HG03571 (cell line): ENCODE results near the gene THBS1.

Source experiments
- ATAC-seq: cut with Tn5 transposase; IDR thresholded peaks from one replicate; pipeline ENCODE4 v1.9.1; 2021; ENCODE audit not compliant: unreplicated experiment

THBS1 gene

GRCh38 chr15:39627451-39628143 is 46.7 kb downstream of the THBS1 start:
- no peak for ATAC-seq

DNA sequence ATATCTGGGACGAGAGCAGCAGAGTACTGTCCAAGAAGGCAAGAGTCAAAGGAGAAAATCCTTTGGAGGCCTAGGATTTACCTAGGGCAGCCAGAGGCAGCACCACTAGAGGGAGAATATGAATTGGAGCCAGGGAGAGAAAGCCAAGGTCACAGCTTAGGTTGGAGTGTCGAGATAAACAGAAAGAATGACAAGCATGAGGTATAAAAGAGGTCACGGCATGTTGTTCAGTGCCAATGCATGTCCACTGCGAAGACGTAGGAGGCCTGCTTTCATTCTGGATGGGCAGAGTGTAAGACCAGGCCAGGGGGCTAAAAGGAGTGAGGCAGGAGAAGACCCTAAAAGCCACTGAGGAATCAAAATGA is 47.2 kb downstream of the THBS1 start:
- ATAC-seq, result no peak

- ATAC-seq, result no peak
These were observed 47.8 kb downstream of the THBS1 start for GRCh38 chr15:39628546-39629257.

DNA sequence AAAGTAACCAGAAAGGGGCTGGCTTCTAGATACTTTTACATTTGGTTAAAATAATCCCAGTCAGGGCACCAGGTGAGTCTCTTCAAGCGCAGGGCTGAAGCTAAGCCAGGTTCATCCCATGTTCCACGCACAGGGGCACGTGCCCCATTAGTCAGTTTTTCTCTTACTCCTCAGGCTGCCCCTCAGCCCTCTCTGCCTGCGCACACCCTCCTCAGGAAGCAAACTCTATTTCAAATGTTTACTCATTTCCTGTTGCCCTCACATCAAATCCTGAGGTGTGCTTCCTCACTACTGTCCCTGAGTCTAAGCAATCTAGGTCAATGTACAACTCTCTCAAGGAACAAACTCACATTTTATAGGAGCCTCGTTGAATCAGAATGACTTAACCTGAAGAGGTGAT is 48.5 kb downstream of the THBS1 start:
- ATAC-seq, result no peak

DNA sequence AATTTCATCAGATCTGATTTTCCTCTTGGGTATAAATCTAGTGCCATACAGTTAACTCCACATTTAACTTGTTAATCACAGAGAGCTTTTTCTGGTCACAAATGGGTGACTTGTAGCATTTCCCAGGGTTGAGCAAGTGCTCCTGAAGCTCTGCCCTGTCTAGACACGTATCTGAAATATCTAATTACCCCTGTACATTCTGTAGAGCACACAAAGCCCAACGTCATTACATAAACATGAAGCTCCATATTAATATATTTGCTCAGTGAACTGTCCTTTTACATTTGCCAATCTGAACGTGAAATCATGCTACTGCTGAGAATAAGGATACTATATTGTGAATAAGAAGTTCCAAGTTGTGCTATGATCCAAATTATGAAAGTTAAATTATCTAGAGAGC is 49.0 kb downstream of the THBS1 start:
- ATAC-seq, result no peak

DNA sequence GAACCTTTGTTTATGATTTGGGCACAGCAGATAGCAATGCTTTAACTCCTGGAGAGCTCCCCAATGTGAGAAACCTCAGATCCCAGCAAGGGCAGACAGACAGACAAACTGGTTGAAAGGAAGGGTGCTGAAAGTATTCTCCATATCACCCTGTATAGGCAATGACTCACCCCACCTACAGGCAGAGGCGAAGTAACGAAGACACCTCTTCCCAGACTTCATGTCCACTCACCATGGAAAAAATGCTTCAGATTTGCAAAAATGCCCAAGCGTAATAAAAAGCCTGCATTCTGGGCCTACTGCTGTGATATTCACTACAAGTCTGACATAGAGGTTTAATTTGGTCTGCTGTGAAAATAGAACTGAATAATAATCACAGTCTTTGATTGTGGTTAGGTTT is 50.5 kb downstream of the THBS1 start:
- ATAC-seq, result no peak

DNA sequence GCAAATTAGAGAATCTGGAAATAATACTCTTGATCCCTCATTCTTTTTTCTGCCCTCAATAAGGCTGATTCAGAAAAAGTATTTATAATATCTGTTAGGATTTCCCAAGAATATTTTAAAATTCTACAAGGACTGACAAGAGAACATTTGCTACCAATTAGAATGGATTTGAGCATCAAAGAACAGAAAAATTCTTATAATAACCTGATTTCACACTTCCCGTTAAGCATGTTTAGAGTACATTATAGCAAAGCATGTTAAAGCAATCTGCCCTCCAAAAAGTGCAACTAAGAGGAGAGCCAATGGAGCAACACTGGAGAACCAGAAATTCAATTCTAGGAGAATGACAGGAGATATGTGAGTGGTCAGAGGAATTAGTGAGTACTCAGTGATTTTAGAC is 57.2 kb downstream of the THBS1 start:
- no peak for ATAC-seq

DNA sequence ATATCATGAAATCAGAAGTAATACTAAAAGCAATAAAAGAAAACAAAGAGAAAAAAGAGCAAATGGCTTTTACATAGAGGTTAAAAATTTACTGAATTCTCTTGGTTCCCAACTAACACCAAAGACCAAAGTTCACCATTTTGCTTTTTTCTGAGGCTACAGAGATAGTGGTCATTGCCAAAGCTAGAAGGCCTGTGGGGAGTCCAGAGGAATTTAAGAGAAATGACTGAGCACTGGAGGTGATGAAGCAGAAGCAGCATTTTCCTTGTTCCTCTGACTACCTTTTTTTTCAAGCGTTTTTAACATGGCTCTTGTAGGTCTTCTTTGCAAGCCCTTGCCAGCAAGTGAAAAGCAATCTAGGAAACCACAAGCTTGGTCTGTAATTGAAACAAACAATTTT is 58.2 kb downstream of the THBS1 start:
- ATAC-seq, result no peak

DNA sequence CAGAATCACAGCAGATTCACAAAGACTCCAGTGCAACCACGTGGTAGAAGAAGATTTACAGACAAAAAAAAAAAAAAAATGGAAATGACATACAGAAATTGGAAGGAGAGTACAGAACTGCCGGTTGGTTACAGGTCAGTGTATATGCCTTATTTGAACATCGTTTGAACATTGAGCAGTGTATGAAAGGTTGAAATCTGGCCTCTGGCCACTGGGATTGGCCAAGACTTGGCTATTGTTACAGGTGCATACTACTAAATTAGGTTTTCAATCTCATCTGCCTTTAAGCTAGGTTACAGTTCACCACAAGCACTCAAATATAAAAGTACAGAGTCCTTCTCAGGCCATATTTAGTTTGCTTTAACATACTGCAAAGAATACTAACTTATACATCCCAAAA is 59.8 kb downstream of the THBS1 start:
- no peak for ATAC-seq

- ATAC-seq, result no peak
These were observed 60.5 kb downstream of the THBS1 start for GRCh38 chr15:39641191-39641889.

DNA sequence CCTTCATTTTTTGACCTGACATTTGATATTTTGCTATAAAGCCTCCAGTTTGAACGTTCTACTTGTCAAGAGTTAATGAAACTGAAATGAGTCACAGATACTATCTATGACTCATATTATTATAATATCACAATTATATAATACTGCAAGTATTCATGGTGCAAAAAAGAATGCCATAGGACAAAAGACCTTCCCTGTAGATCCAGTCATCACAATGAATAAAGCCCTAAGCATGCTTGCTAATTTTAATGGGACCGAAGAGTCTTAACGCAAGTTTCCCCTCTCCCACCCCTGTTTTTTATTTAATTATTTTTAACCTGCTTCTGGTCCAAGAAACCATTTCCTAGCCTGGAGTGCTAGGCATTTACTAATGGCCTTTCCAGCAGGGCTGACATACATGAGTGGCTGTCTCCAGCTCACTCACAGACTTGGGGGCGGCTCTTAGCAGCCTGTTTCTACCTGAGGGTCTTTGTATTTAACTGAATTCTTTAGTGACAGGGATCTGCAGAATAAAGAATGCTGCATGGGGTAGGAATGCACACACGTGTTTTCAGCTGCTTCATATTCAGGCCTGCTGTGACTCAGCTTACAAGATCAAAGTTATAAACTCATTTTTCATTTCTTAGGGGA is 61.2 kb downstream of the THBS1 start:
- no peak for ATAC-seq

- ATAC-seq, result no peak
These were observed 62.8 kb downstream of the THBS1 start for GRCh38 chr15:39643727-39644126.

GRCh38 chr15:39644136-39644535 is 63.3 kb downstream of the THBS1 start:
- no peak for ATAC-seq

- ATAC-seq, result no peak
These were observed 64.5 kb downstream of the THBS1 start for GRCh38 chr15:39645138-39645975.

DNA sequence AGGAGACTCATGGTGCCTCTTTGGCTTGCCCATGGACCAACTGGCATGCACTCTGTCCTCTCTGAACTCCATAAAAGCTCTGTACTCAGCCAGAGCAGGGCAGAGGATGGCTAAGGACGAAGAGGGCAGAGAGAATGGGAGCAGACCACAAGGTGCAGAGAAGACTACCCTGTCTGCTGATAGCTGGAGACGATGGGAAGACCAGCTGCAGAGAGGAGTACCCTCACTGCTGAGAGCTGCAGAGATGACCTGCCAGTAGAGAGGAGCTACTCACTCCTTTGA is 65.0 kb downstream of the THBS1 start:
- no peak for ATAC-seq

DNA sequence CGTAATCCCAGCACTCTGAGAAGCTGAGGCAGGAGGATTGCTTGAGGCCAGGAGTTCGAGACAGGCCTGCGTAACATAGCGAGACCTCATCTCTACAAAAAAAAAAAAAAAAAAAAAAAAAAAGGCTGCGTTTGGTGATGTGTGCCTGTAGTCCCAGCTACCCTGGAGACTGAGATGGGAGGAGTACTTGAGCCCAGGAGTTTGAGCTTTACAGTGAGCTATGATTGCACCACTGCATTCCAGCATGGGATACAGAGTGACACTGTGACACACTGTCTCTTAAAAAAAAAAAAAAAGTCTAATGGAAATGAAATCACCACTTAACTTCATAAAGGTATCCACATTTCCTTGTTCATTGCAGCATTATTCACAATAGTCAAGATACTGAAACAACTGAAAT is 65.5 kb downstream of the THBS1 start:
- no peak for ATAC-seq
